Measurements from ENCODE around the gene FLT1. TPM values are rescaled to one million over a fixed set of nuclear protein-coding genes. Genes with fewer than 3 reads are reported as not detected.

Gene FLT1
- total and polyA plus RNA-seq, 2 experiments from 2014 or later, result 7.5 to 14.8 TPM

DNA sequence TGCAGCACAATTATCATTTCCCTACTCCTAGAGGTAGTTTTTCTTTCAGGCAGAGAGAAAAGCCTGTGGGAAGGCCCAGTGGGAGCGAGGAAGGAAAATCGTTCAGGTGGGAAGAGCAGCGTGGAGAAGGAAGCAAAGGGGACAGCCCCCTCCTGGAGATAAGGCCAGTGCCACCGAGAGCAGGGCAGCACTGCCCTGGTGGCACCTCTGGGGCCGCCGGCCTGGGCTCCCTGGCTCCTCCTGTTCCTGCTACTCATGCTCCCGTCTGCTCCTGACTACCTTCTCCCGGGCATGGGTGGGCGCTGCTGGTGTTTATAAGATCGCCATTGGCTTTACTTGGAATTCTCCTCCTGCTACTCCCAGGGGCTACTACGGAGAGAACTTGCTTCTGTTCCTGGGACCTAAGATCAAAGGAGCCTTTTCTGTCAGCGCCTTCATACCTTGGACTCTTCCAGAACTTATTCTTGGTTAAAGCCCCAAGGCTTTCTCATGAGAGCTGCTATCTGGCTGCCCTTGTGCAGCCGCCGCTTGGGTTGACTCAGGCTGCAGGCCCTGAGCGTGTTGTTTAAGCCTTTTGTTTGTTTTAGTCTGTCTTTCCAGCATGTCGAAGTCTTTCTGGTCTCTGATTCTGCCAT is 3.7 kb upstream of the FLT1 start:
- Histone ChIP-seq H3K4me1 (ENCODE audit: low read depth) (peaks cover 11% of the 10 kb centered on the region), H3K36me3 (no peaks in the 10 kb centered on the region), H3K27me3 (no peaks in the 10 kb centered on the region), H3K9me3 (ENCODE audit: low read depth) (no peaks in the 10 kb centered on the region), H3K27ac (no peak overlapping the region), H3K4me3 (no peak overlapping the region)
- DNase-seq (ENCODE audit: low read depth in 1 of 2, low spot score in 1 of 2), result no peak
- no peak for TF ChIP-seq CTCF (IDR thresholded peaks at IDR 0.05; ENCODE audit: low read depth, low read length)

DNA sequence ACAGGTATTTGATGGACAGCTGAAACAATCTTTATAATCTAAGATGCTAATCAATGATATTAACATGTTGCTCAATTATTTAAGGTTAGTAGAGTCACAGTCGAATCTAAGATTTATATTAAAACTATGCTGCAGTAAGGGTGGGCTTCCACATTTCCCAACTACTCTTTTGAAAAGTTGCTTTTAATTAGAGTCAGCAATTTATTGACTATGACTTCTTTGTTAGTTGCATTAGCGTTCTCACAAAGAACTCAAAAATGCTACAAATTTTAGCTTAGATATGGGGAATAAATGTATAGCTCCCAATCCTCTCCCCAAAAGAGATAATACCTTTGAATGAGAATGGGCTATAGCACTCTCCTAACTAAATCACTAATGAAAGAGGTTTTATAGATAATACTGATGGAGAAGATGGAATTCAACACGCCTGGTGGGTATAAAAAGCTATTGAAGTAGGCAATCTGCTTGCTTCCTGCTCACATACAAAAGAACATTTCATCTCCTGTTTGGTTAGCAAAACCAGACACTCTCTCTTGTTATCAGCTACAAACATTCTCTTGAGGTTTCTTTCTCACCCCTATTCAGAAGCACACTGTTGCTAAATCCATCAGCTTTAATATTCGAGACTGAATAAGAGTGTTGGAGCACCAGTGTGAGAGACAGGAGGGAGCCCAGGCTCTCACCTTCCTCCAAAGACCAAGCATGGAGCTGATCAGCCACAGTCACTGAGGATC is 2.4 kb upstream of the FLT1 start:
- Histone ChIP-seq H3K9me3 (ENCODE audit: low read depth) (no peaks in the 10 kb centered on the region), H3K36me3 (no peaks in the 10 kb centered on the region), H3K27ac (no peak overlapping the region), H3K4me1 (ENCODE audit: low read depth) (peaks cover 21% of the 10 kb centered on the region), H3K4me3 (no peak overlapping the region), H3K27me3 (no peaks in the 10 kb centered on the region)
- TF ChIP-seq CTCF (IDR thresholded peaks at IDR 0.05; ENCODE audit: low read depth, low read length), result no peak
- peak; percentile 36 to 43 for DNase-seq (ENCODE audit: low read depth in 1 of 2, low spot score in 1 of 2)

GRCh38 chr13:28496188-28496564 is 1.2 kb upstream of the FLT1 start:
- Histone ChIP-seq H3K4me1 (ENCODE audit: low read depth) (peaks cover 30% of the 10 kb centered on the region), H3K27ac (no peak overlapping the region), H3K9me3 (ENCODE audit: low read depth) (no peaks in the 10 kb centered on the region), H3K36me3 (no peaks in the 10 kb centered on the region), H3K4me3 (no peak overlapping the region), H3K27me3 (no peaks in the 10 kb centered on the region)
- no peak for DNase-seq (ENCODE audit: low read depth in 1 of 2, low spot score in 1 of 2)
- TF ChIP-seq CTCF (IDR thresholded peaks at IDR 0.05; ENCODE audit: low read depth, low read length), result no peak

- Histone ChIP-seq H3K4me3 (peak overlapping the region; percentile 61), H3K4me1 (ENCODE audit: low read depth) (peaks cover 34% of the 10 kb centered on the region), H3K27me3 (no peaks in the 10 kb centered on the region), H3K9me3 (ENCODE audit: low read depth) (no peaks in the 10 kb centered on the region), H3K27ac (no peak overlapping the region), H3K36me3 (no peaks in the 10 kb centered on the region)
- no peak for TF ChIP-seq CTCF (IDR thresholded peaks at IDR 0.05; ENCODE audit: low read depth, low read length)
- peak in 1 of 2 donors; percentile 71 for DNase-seq (ENCODE audit: low read depth in 1 of 2, low spot score in 1 of 2)
These were observed 735 bp upstream of the FLT1 start for GRCh38 chr13:28495538-28496187.

GRCh38 chr13:28494504-28494777 is 487 bp downstream of the FLT1 start:
- Histone ChIP-seq H3K4me1 (ENCODE audit: low read depth) (peaks cover 36% of the 10 kb centered on the region), H3K4me3 (peak overlapping the region; percentile 61), H3K9me3 (ENCODE audit: low read depth) (no peaks in the 10 kb centered on the region), H3K36me3 (no peaks in the 10 kb centered on the region), H3K27ac (no peak overlapping the region), H3K27me3 (no peaks in the 10 kb centered on the region)
- TF ChIP-seq CTCF (IDR thresholded peaks at IDR 0.05; ENCODE audit: low read depth, low read length), result no peak
- DNase-seq (ENCODE audit: low read depth in 1 of 2, low spot score in 1 of 2), result no peak

Measured in cardiac muscle cell (in vitro differentiated cells and primary cell).